ENCODE data around the gene ONECUT3. TPM values are rescaled to one million over a fixed set of nuclear protein-coding genes. Genes with fewer than 3 reads are reported as not detected.

The ONECUT3 gene
- total and polyA plus RNA-seq, 10 of the 15 experiments (the other 5 are each of a cell fraction or from before 2014, with no cell fraction given) = not detected

- Histone ChIP-seq H3K9me3 (replicated peaks; ENCODE audit: control insufficient read depth, insufficient read depth, low read length) (no peaks in the 10 kb centered on the region; the same call in 2 of the 3 replicates), H4K20me1 (ENCODE audit: control insufficient read depth, insufficient read depth) (no peaks in the 10 kb centered on the region), H3K27ac (ENCODE audit: control insufficient read depth, insufficient read depth) (no peak overlapping the region), H3K36me3 (ENCODE audit: control insufficient read depth in 2 of 2, insufficient read depth in 2 of 2, low read length in 1 of 2) (no peaks in the 10 kb centered on the region), H3K27me3 (replicated peaks in 1 of 2; ENCODE audit: control insufficient read depth in 2 of 2, insufficient read depth in 2 of 2, low read length in 1 of 2) (peaks cover 4 to 12% of the 10 kb centered on the region in 2 experiments), H3K4me1 (ENCODE audit: control insufficient read depth, insufficient read depth, low read length) (peaks cover 12% of the 10 kb centered on the region), H3K4me3 (no peak overlapping the region), H3K4me2 (ENCODE audit: control insufficient read depth, insufficient read depth) (no peak overlapping the region), H2AFZ (ENCODE audit: control insufficient read depth, low read depth, low read length) (no peak overlapping the region), H3K79me2 (ENCODE audit: control insufficient read depth, insufficient read depth, low read length) (no peaks in the 10 kb centered on the region), H3K9ac (ENCODE audit: control insufficient read depth, insufficient read depth, low read length) (no peak overlapping the region)
- TF ChIP-seq, protein P1, sequence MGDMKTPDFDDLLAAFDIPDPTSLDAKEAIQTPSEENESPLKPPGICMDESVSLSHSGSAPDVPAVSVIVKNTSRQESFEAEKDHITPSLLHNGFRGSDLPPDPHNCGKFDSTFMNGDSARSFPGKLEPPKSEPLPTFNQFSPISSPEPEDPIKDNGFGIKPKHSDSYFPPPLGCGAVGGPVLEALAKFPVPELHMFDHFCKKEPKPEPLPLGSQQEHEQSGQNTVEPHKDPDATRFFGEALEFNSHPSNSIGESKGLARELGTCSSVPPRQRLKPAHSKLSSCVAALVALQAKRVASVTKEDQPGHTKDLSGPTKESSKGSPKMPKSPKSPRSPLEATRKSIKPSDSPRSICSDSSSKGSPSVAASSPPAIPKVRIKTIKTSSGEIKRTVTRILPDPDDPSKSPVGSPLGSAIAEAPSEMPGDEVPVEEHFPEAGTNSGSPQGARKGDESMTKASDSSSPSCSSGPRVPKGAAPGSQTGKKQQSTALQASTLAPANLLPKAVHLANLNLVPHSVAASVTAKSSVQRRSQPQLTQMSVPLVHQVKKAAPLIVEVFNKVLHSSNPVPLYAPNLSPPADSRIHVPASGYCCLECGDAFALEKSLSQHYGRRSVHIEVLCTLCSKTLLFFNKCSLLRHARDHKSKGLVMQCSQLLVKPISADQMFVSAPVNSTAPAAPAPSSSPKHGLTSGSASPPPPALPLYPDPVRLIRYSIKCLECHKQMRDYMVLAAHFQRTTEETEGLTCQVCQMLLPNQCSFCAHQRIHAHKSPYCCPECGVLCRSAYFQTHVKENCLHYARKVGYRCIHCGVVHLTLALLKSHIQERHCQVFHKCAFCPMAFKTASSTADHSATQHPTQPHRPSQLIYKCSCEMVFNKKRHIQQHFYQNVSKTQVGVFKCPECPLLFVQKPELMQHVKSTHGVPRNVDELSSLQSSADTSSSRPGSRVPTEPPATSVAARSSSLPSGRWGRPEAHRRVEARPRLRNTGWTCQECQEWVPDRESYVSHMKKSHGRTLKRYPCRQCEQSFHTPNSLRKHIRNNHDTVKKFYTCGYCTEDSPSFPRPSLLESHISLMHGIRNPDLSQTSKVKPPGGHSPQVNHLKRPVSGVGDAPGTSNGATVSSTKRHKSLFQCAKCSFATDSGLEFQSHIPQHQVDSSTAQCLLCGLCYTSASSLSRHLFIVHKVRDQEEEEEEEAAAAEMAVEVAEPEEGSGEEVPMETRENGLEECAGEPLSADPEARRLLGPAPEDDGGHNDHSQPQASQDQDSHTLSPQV (IDR thresholded peaks at IDR 0.05) = no peak
- no peak for TF ChIP-seq ZBED1 (IDR thresholded peaks at IDR 0.05; ENCODE audit: borderline replicate concordance)
- TF ChIP-seq MYC (IDR thresholded peaks at IDR 0.05; ENCODE audit: insufficient read depth, insufficient read length, insufficient replicate concordance, low read length, severe bottlenecking) = no peak
- no peak for TF ChIP-seq SMARCA5 (IDR thresholded peaks at IDR 0.05)
- no peak for TF ChIP-seq ZNF24 (IDR thresholded peaks at IDR 0.05)
- no peak for DNase-seq (ENCODE audit: low read depth, low spot score)
- BruUV-seq (replicated peaks) = no TSS peak
- no peak for ATAC-seq
- SMC1A ChIA-PET (ENCODE audit: uncharacterized antibody, unreplicated experiment) = no interaction called here
- CTCF ChIA-PET = interaction anchor here (0.7 kb wide), 1 partner anchor 38 kb away, joined by 3 read pairs; no protein-coding TSS in a partner anchor
- POLR2A ChIA-PET = interaction anchor here (0.6 kb wide), 1 partner anchor 1909 kb away, joined by 3 read pairs; no protein-coding TSS in a partner anchor
- in situ Hi-C loops (cut with MboI) = no loop called here
- intact Hi-C loops (cut with micrococcal nuclease; ENCODE audit: unreplicated experiment) = no loop called here
- RAD21 ChIA-PET (ENCODE audit: unreplicated experiment) = no interaction called here
- FAIRE-seq = no peak
- WGBS (ENCODE audit: insufficient coverage, insufficient replicate concordance, low lambda C conversion rate, missing lambda C conversion rate) = 29% methylated on average over 9 of the region's 10 CpGs
Measured at GRCh38 chr19:1744133-1744665, 9.1 kb upstream of the ONECUT3 start.
